Renal pelvis (tissue), 4 donors: ENCODE measurements around the gene PIK3R1. TPM values are rescaled to one million over a fixed set of nuclear protein-coding genes. Genes with fewer than 3 reads are reported as not detected.
"Not testable (repeated sequence)": the region's sequence is repeated elsewhere in the genome, so short reads cannot be mapped to it uniquely, and the experiment has no call there.

Experiments used
- DNase-seq: peaks from one replicate; pipeline ENCODE4 v3.0.0-alpha.2; 2013
- polyA plus RNA-seq, 3 donors: library from polyadenylated mRNA; unstranded; fragments of 120-200 nt; gene quantifications; one replicate each; pipeline ENCODE4 v1.2.1, GENCODE V29; 2013; ENCODE audit not compliant: insufficient read length in 3 of 3

Gene PIK3R1
- polyA plus RNA-seq, 3 donors, result 65.6 to 76.2 (median 75.2) TPM

GRCh38 chr5:68224509-68225187, 9.1 kb downstream of the PIK3R1 start:
- no peak for DNase-seq

GRCh38 chr5:68225188-68225910, 9.8 kb downstream of the PIK3R1 start:
- DNase-seq, result no peak

GRCh38 chr5:68225911-68226545, 10.5 kb downstream of the PIK3R1 start:
- no peak for DNase-seq

- no peak for DNase-seq
These were observed 11.1 kb downstream of the PIK3R1 start for GRCh38 chr5:68226546-68227073.

GRCh38 chr5:68227532-68228160, 12.1 kb downstream of the PIK3R1 start:
- no peak for DNase-seq

GRCh38 chr5:68229416-68229815, 13.9 kb downstream of the PIK3R1 start:
- DNase-seq, result no peak

GRCh38 chr5:68230285-68230684, 14.7 kb downstream of the PIK3R1 start:
- no peak for DNase-seq

GRCh38 chr5:68231414-68232076, 16.0 kb downstream of the PIK3R1 start:
- no peak for DNase-seq

GRCh38 chr5:68232277-68232676, 16.7 kb downstream of the PIK3R1 start:
- DNase-seq, result no peak

GRCh38 chr5:68233075-68233474, 17.5 kb downstream of the PIK3R1 start:
- DNase-seq, result no peak

GRCh38 chr5:68235229-68235628, 19.7 kb downstream of the PIK3R1 start:
- DNase-seq, result not testable (repeated sequence)

- no peak for DNase-seq
These were observed 22.2 kb downstream of the PIK3R1 start for GRCh38 chr5:68237715-68238114.

GRCh38 chr5:68239487-68239886, 23.9 kb downstream of the PIK3R1 start:
- DNase-seq, result no peak

- DNase-seq, result no peak
These were observed 24.6 kb downstream of the PIK3R1 start for GRCh38 chr5:68240202-68240601.

- no peak for DNase-seq
These were observed 25.2 kb downstream of the PIK3R1 start for GRCh38 chr5:68240771-68241170.

- DNase-seq, result no peak
These were observed 27.2 kb downstream of the PIK3R1 start for GRCh38 chr5:68242743-68243142.

GRCh38 chr5:68243251-68243650, 27.7 kb downstream of the PIK3R1 start:
- no peak for DNase-seq

GRCh38 chr5:68243681-68244080, 28.1 kb downstream of the PIK3R1 start:
- no peak for DNase-seq

GRCh38 chr5:68245319-68245718, 29.8 kb downstream of the PIK3R1 start:
- DNase-seq, result no peak

- DNase-seq, result no peak
These were observed 31.2 kb downstream of the PIK3R1 start for GRCh38 chr5:68246802-68247201.

- no peak for DNase-seq
These were observed 32.1 kb downstream of the PIK3R1 start for GRCh38 chr5:68247627-68248026.

GRCh38 chr5:68248896-68249295, 33.3 kb downstream of the PIK3R1 start:
- DNase-seq, result no peak
